Measurements from ENCODE around the gene OR5C1.

OR5C1 gene

DNA sequence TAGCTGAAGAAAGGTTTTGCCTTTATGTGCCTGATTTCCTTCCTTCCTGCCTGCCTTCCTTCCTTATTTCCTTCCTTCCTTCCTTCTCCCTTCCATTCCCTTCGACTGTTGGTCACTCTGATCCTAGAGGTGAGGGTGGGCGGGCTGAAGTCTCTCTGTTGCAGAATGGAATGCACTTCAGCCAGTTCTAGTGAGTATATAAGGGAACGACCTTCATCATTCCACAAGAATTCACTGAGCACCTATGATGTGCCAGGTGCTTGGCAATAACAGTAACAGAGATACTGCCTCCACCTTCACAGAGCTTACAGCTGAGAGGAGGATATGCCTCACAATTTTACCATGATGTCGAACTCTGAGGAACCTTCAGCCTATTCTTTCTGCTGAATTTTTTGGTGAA lies 8.7 kb upstream of the OR5C1 start:
- TF ChIP-seq, protein P1, sequence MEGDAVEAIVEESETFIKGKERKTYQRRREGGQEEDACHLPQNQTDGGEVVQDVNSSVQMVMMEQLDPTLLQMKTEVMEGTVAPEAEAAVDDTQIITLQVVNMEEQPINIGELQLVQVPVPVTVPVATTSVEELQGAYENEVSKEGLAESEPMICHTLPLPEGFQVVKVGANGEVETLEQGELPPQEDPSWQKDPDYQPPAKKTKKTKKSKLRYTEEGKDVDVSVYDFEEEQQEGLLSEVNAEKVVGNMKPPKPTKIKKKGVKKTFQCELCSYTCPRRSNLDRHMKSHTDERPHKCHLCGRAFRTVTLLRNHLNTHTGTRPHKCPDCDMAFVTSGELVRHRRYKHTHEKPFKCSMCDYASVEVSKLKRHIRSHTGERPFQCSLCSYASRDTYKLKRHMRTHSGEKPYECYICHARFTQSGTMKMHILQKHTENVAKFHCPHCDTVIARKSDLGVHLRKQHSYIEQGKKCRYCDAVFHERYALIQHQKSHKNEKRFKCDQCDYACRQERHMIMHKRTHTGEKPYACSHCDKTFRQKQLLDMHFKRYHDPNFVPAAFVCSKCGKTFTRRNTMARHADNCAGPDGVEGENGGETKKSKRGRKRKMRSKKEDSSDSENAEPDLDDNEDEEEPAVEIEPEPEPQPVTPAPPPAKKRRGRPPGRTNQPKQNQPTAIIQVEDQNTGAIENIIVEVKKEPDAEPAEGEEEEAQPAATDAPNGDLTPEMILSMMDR (IDR thresholded peaks at IDR 0.05; ENCODE audit: low read depth, low read length): no peak
- no peak overlapping the region for H3K4me3 ChIP-seq (ENCODE audit: low read depth, low read length)

DNA sequence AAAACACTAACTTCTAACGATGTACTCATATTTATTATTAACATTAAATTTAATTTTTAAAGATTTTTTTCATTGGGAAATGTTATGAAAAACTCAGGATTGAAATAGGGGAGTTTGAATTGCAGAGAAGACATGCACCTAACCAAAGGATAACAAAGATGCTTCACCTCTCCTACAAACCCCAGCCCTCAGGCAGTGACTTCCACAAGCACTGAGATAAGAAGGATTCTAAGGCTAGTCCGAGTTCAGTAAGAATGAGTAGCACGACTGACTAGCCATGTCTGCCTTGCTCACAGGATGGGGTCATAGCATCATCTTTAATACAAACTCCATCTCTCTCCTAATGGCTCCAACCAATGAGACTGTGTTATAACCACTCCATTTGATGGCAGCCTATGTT lies 7.1 kb upstream of the OR5C1 start:
- H3K4me3 ChIP-seq (ENCODE audit: low read depth, low read length): no peak overlapping the region
- TF ChIP-seq, protein P1 (IDR thresholded peaks at IDR 0.05; ENCODE audit: low read depth, low read length): no peak

DNA sequence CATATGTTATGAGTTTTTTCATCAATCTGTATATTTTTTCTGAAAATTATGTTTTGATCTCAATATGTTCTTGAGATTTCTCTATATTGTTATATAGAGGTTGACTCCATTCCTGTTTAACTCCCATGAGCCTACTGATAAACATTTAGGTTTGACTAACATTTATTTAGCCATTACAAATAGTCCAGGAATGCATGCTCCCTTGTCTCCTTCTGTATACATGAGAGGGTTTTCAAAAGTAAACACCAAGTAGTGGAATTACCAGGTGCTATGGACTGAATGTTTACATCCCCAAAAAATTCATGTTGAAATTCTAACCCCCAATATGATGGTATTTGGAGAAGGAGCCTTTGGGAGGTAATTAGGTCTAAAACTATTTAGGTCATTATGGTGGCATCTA lies 3.5 kb upstream of the OR5C1 start:
- TF ChIP-seq, protein P1 (IDR thresholded peaks at IDR 0.05; ENCODE audit: low read depth, low read length): no peak
- H3K4me3 ChIP-seq (ENCODE audit: low read depth, low read length): no peak overlapping the region

DNA sequence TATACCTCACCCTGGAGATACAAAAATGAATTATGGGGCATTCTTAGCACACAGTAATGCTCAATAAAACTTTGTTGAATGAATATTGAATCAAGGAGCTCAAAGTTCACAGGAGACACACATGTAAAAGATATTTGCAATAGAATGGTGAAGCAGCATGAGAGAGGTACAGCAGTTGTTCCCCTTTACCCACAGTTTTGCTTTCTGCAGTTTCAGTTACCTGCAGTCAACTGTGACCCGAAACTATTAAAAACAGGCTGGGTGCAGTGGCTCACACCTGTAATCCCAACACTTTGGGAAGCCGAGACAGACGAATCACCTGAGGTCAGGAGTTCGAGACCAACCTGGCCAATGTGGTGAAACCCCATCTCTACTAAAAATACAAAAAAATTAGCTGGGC lies 2.4 kb upstream of the OR5C1 start:
- TF ChIP-seq, protein P1 (IDR thresholded peaks at IDR 0.05; ENCODE audit: low read depth, low read length): no peak
- no peak overlapping the region for H3K4me3 ChIP-seq (ENCODE audit: low read depth, low read length)

DNA sequence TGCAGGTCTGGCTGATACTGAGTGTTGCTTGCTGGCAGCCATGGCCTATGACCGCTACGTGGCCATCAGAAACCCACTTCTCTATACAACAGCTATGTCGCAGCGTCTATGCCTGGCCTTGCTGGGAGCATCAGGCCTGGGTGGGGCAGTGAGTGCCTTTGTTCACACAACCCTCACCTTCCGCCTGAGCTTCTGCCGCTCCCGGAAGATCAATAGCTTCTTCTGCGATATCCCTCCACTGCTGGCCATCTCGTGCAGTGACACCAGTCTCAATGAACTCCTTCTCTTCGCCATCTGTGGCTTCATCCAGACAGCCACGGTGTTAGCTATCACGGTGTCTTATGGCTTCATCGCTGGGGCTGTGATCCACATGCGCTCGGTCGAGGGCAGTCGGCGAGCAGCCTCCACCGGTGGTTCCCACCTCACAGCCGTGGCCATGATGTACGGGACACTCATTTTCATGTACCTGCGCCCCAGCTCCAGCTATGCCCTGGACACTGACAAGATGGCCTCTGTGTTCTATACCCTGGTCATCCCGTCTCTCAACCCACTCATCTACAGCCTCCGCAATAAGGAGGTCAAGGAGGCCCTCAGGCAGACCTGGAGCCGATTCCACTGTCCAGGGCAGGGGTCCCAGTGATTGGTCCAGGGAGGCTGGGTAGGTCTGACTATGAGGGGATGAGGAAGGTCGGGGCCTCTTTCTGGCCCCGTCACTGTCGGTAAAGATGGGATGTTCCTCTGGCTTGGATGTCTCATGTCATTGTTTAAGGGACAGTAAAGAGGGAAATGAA lies 718 bp downstream of the OR5C1 start:
- TF ChIP-seq, protein P1 (IDR thresholded peaks at IDR 0.05; ENCODE audit: low read depth, low read length): no peak
- no peak overlapping the region for H3K4me3 ChIP-seq (ENCODE audit: low read depth, low read length)

DNA sequence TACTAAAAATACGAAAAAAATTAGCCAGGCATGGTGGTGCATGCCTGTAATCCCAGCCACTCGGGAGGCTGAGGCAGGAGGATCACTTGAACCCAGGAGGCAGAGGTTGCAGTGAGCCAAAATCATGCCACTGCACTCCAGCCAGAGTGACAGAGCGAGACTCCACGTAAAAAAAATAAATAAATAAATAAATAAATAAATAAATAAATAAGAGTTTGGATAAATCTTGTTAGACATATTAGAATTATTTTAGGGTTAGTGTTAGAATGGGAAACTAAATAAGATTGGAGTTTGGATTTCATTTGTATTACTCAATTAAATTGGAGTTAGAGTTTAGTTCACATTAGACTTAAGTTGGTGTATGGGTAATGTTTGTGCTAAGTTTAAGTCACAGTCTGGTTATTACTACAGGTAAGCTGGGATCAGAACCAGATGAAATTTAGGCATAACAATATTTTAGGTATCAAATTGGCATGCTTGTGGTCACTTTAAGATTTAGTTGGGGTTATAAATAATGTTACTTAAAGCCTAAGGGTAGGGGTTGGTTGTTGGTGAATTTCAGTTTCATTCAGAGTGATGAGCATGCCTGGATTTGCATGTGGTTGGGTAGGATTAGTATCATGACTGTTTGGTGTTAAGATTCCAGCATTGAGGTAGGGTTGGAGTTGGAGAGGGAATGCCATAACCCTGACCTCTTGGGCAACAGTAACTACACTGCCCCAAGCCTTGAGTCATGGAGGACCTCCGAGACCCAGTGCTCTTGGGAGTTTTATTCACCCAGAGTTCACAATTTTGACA lies 3.3 kb downstream of the OR5C1 start:
- TF ChIP-seq, protein P1 (IDR thresholded peaks at IDR 0.05; ENCODE audit: low read depth, low read length): no peak
- H3K4me3 ChIP-seq (ENCODE audit: low read depth, low read length): no peak overlapping the region

Data from WI38 (cell line).